HG03196 (cell line): ENCODE measurements around the gene FLVCR1.

Source experiments
- ATAC-seq: cut with Tn5 transposase; IDR thresholded peaks from one replicate; pipeline ENCODE4 v1.9.1; 2021; ENCODE audit not compliant: unreplicated experiment

The FLVCR1 gene

GRCh38 chr1:212915245-212916091 is 57.4 kb downstream of the FLVCR1 start:
- no peak for ATAC-seq

GRCh38 chr1:212916481-212917133 is 58.5 kb downstream of the FLVCR1 start:
- ATAC-seq, result no peak

DNA sequence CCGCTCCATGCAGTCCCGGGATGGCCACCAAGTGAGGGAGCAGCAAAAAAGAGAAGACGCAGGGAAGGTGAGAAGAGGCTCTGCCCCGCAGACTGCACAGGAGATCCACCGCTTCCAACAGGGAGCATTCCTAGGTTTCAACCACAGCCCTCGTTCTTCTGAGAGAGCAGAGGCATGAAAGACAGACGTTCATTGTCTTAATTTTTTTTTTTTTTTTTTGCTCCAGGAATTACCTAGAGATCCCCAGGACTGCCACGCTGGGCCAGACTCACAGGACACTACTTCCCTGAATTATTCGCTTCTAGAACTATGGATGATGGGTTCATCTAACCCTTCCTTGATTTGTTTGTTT is 59.0 kb downstream of the FLVCR1 start:
- ATAC-seq, result no peak

DNA sequence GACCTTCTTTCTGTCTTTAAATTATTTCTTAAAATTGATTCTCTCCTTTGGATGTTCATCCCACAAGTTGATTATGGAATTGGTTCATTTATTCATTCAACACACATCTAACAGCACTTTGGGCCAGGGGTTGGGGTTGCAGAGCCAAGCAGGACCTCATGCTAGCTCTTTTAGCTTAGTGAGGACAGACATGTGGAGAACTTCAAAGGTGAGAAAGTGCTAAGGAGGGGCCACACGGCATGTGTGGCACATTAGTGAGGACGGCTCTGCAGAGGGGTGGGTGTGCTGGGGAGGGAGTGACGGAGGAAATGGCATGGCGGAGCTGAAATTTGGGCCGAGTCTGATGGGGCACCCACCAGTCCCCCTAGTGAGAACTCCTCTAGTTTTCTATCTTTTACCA is 59.8 kb downstream of the FLVCR1 start:
- no peak for ATAC-seq

- ATAC-seq, result no peak
These were observed 60.7 kb downstream of the FLVCR1 start for GRCh38 chr1:212918824-212919223.

- ATAC-seq, result no peak
These were observed 62.2 kb downstream of the FLVCR1 start for GRCh38 chr1:212920246-212920645.

- no peak for ATAC-seq
These were observed 62.8 kb downstream of the FLVCR1 start for GRCh38 chr1:212920896-212921295.

DNA sequence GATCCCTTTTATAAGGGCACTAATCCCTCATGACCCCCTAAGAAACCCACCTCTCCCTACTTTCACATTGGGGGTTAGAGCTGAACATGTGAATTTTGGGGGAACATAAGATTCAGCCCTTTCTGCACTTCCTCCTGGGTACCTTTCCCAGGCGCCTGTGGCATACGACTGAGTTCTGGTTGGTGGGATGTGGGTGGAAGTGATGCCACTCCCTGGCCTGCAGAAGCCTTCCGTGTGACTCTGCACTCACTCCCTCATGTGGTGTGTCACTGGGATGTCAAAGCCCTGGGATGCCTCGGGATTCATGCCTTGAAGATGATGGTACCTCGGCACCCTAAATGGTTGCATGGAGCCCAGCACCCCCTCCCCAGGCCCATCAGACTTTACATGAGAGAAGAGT is 63.9 kb downstream of the FLVCR1 start:
- no peak for ATAC-seq

DNA sequence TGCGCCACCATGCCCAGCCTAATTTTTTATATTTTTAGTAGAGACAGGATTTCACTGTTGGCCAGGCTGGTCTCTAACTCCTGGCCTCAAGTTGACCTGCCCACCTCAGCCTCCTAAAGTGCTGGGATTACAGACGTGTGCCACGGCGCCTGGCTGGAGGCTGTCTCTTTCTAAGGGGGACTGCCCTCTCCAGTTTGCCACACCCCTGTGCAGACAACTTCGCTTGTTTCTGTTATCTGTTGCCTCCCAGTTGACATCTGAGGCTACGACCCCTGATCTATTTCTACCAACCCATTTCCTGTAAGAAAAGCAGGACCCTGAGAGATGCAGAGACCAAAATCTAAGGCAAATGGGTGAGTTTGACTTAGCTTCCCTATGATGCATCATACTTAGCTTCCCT is 68.3 kb downstream of the FLVCR1 start:
- no peak for ATAC-seq

GRCh38 chr1:212928323-212929291 is 70.5 kb downstream of the FLVCR1 start:
- peak; percentile 54 for ATAC-seq

- no peak for ATAC-seq
These were observed 73.1 kb downstream of the FLVCR1 start for GRCh38 chr1:212930986-212931678.

GRCh38 chr1:212933815-212934471 is 75.9 kb downstream of the FLVCR1 start:
- ATAC-seq, result no peak

DNA sequence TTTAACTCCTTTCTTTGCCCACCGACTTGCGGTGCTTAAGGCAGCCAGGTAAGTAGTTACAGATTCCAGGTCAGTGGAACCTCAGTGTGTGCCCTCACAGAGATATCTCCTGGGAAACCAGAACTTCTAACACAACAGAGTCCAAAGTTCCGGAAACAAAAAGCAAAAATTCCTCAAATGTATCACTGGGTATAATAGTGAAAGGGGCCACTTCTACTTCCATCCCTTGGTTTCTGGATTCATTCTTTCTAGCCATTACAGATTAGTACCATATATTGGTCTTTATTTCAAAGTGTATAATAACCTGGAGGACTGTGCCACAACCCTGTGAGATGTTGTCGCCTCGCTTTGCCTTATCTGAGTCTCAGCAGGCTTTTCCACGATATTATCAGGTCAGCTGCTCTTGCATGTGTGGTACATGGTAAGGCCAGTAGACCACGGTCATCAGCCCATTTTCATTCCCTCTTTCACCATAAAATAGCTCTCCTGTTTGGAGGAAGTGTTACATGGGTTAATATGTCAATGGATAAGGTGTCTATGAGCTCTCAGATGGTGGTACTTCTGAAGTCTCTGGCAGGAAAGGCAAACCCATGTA is 77.4 kb downstream of the FLVCR1 start:
- no peak for ATAC-seq

- ATAC-seq, result no peak
These were observed 79.0 kb downstream of the FLVCR1 start for GRCh38 chr1:212937034-212937433.

- ATAC-seq, result no peak
These were observed 80.8 kb downstream of the FLVCR1 start for GRCh38 chr1:212938846-212939245.

GRCh38 chr1:212941452-212941851 is 83.4 kb downstream of the FLVCR1 start:
- ATAC-seq, result no peak

- ATAC-seq, result no peak
These were observed 84.8 kb downstream of the FLVCR1 start for GRCh38 chr1:212942679-212943392.

GRCh38 chr1:212943393-212943710 is 85.3 kb downstream of the FLVCR1 start:
- no peak for ATAC-seq

DNA sequence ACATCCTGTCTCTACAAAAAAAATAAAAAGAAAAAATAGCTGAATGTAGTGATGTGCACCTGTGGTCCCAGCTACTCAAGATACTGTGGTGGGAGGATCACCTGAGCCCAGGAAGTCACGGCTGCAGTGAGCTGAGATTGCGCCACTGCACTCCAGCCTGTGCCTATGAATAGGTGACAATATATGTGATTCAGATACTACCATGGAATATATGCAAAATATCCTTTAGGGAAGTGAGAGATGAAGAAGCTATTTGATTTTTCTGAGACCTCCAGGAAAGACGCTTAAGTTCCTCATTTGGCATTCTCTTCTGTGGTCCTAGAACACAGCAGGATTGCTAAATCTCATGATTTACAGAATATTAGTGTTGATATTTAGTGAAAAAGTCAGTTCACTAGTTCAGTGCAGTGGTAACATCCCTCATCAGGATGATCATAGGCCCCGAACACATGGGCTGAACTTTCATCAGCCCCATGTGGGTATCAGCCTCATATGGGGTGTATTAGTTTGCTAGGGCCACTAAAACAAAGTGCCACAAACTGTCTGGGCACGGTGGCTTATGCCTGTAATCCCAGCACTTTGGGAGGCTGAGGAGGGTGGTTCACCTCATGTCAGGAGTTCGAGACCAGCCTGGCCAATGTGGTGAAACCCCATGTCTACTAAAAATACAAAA is 86.3 kb downstream of the FLVCR1 start:
- no peak for ATAC-seq
